Mononuclear cell (primary cell): ENCODE measurements around the gene KCNH5. TPM values are rescaled to one million over a fixed set of nuclear protein-coding genes. Genes with fewer than 3 reads are reported as not detected.

Experiments used
- H3K27me3 ChIP-seq: 2 replicates; pipeline ENCODE4 v1.6.0; 2011; ENCODE audit warnings: low read length, control low read depth; ENCODE audit not compliant: insufficient read depth
- H3K4me1 ChIP-seq: 2 replicates; pipeline ENCODE4 v1.5.1; 2011; ENCODE audit warnings: mild to moderate bottlenecking, low read length, control low read depth; ENCODE audit not compliant: insufficient read depth
- H3K4me3 ChIP-seq: 2 replicates; pipeline ENCODE4 v1.5.1; 2011; ENCODE audit warnings: mild to moderate bottlenecking, low read length, moderate library complexity
- H3K9me3 ChIP-seq: 2 replicates; pipeline ENCODE4 v1.5.1; 2011; ENCODE audit warnings: low read depth, mild to moderate bottlenecking, control low read depth, low read length
- total RNA-seq: library from RNA; depleted of rRNA; stranded (reverse); fragments of >200 nt; gene quantifications from one replicate; pipeline ENCODE4 v1.2.3, GENCODE V29; 2012

The KCNH5 gene
- total RNA-seq, 1 donor, result not detected

GRCh38 chr14:63030113-63030512, 15.1 kb downstream of the KCNH5 start:
- H3K27me3 ChIP-seq, result no peaks in the 10 kb centered on the region
- H3K4me1 ChIP-seq, result no peaks in the 10 kb centered on the region
- no peaks in the 10 kb centered on the region for H3K9me3 ChIP-seq
- H3K4me3 ChIP-seq, result no peak overlapping the region

GRCh38 chr14:63027719-63028118, 17.5 kb downstream of the KCNH5 start:
- Histone ChIP-seq H3K4me3 (no peak overlapping the region), H3K4me1 (no peaks in the 10 kb centered on the region), H3K9me3 (no peaks in the 10 kb centered on the region), H3K27me3 (no peaks in the 10 kb centered on the region)

DNA sequence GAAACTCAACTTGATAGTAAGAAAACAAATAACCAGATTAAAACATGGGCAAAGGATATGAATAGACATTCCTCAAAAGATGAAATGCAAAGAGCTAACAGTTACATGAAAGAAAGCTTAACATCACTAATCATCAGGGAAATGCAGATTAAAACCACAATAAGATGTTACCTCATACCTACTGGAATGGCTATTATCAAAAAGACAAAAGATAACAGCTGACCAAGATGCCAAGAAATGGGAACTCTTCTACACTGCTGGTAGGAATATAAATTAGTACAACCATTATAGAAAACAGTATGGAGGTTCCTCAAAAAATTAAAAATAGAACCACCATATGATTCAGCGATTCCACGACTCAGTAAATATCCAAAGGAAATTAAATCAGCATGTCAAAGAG, 18.8 kb downstream of the KCNH5 start:
- Histone ChIP-seq H3K4me3 (no peak overlapping the region), H3K27me3 (no peaks in the 10 kb centered on the region), H3K9me3 (peaks cover 2% of the 10 kb centered on the region), H3K4me1 (no peaks in the 10 kb centered on the region)

DNA sequence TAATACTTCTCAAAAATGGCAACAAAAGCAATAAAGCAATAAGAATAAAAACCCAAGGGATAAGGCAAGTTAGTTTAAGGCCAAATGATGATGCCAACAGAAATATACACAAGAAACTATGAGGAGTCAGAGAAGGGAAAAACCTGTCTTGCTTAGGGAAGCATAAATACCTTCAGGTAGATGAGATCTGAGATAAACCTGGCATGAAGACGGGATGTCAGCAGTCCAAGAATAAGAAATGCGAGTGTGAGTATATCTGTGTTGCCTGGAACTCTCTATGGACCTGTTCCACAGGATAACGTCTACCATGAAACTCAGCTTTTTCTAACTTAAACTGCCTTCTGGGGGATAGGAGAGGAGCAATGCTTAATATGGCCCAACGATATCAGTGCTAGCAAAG, 30.6 kb downstream of the KCNH5 start:
- Histone ChIP-seq H3K9me3 (no peaks in the 10 kb centered on the region), H3K4me1 (no peaks in the 10 kb centered on the region), H3K4me3 (no peak overlapping the region), H3K27me3 (no peaks in the 10 kb centered on the region)

GRCh38 chr14:63012171-63012570, 33.1 kb downstream of the KCNH5 start:
- Histone ChIP-seq H3K4me3 (no peak overlapping the region), H3K9me3 (no peaks in the 10 kb centered on the region), H3K27me3 (no peaks in the 10 kb centered on the region), H3K4me1 (no peaks in the 10 kb centered on the region)

GRCh38 chr14:63011623-63012022, 33.6 kb downstream of the KCNH5 start:
- H3K9me3 ChIP-seq, result no peaks in the 10 kb centered on the region
- H3K27me3 ChIP-seq, result no peaks in the 10 kb centered on the region
- H3K4me1 ChIP-seq, result no peaks in the 10 kb centered on the region
- no peak overlapping the region for H3K4me3 ChIP-seq

DNA sequence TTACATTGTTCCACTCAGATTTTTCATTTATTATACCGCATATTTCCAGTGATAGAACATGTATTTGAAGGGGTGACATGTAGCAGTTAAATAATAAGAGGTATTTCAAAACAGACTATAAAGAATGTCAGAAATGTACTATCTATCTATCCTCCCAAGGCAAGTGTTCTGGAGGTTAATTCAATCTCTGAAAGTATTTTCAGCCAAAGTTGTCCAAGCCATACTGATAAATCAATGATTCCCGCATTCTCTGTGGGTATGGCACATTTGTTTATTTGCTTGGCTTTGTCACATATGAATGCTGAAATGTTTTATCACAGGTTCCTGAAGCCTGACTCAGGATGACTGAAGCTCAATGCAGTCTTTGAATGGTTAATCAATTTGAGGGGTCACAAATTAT, 35.8 kb downstream of the KCNH5 start:
- Histone ChIP-seq H3K27me3 (no peaks in the 10 kb centered on the region), H3K9me3 (no peaks in the 10 kb centered on the region), H3K4me1 (no peaks in the 10 kb centered on the region), H3K4me3 (no peak overlapping the region)

DNA sequence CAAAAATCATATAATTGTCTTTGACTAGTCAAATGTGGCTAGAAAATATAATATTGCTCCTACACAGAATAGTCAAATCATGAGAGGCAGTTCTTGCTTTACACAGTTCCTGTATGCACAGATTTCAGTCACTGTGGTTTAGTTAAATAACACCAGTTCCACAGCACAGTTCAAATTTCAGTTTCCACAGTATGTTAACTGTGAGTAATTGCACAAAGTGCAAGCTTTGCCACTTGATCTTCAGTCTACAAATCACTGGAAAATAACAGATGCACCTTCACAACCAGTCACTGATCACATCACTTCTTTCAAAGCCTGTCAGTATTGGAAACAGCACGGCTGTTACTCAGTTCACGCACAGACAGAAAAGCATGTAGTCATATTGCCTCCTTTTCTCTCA, 38.7 kb downstream of the KCNH5 start:
- Histone ChIP-seq H3K27me3 (no peaks in the 10 kb centered on the region), H3K4me3 (no peak overlapping the region), H3K4me1 (no peaks in the 10 kb centered on the region), H3K9me3 (no peaks in the 10 kb centered on the region)

DNA sequence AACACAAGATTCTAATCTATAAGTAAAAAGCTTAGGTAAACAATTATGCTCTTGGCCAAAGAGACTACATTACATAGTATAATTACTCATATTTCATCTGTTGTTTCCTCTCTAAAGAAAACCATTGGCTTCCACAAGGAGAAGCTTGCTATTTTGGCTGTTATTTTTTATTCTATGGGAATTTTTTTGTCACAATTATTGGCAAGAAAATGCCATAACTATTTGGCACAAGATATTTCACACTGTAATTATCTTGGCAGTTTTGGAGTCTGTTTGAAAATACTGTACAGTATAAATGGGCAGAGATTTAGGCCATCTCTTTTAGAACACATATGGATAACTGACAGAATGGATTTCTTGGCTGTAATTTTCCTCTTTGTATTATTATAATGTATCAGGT, 51.2 kb downstream of the KCNH5 start:
- Histone ChIP-seq H3K27me3 (no peaks in the 10 kb centered on the region), H3K9me3 (no peaks in the 10 kb centered on the region), H3K4me1 (no peaks in the 10 kb centered on the region), H3K4me3 (no peak overlapping the region)

DNA sequence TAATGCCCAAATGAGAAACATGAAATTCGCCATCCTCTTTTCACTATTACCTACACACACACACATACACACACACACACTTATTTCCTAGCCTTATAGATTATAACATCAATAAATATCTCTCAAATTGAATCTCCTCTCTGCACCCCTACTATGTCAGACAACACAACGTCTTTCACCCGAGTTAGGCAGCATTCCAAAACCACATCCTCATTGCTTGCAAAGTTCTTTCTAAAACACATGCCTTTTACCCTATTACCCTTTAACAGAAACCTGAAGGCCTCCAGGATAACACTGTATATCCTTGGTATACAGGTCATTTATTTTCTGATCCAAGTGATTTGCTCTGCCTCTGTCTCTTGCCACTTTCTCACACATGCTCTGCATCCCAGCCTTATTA, 56.3 kb downstream of the KCNH5 start:
- no peaks in the 10 kb centered on the region for H3K4me1 ChIP-seq
- H3K27me3 ChIP-seq, result no peaks in the 10 kb centered on the region
- H3K9me3 ChIP-seq, result no peaks in the 10 kb centered on the region
- H3K4me3 ChIP-seq, result no peak overlapping the region

GRCh38 chr14:62983821-62984220, 61.4 kb downstream of the KCNH5 start:
- Histone ChIP-seq H3K27me3 (no peaks in the 10 kb centered on the region), H3K4me1 (no peaks in the 10 kb centered on the region), H3K4me3 (no peak overlapping the region), H3K9me3 (no peaks in the 10 kb centered on the region)

DNA sequence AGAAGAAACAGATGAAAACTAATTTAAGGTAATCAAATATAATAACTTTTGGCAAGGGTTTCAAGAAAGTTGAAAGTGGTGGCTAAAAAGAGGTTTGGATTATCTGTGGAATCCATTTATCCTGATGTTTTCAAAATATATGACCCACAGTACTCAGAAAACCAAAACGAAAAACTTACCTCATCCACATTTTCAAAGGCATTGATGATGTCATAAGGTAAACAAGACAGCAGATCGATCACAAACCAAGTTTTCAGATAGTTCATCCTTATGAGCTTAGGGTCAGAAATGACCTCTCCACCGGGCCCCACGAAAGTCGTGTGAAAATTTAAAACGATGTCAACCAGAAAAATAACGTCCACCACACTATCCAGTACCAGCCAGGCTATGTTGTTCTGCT, 64.6 kb downstream of the KCNH5 start:
- Histone ChIP-seq H3K27me3 (no peaks in the 10 kb centered on the region), H3K4me1 (no peaks in the 10 kb centered on the region), H3K4me3 (no peak overlapping the region), H3K9me3 (no peaks in the 10 kb centered on the region)

GRCh38 chr14:62957562-62957961, 87.7 kb downstream of the KCNH5 start:
- Histone ChIP-seq H3K4me3 (no peak overlapping the region), H3K27me3 (no peaks in the 10 kb centered on the region), H3K9me3 (no peaks in the 10 kb centered on the region), H3K4me1 (no peaks in the 10 kb centered on the region)

- Histone ChIP-seq H3K4me3 (no peak overlapping the region), H3K4me1 (no peaks in the 10 kb centered on the region), H3K9me3 (no peaks in the 10 kb centered on the region), H3K27me3 (no peaks in the 10 kb centered on the region)
These were observed 88.8 kb downstream of the KCNH5 start for GRCh38 chr14:62956413-62956812.

GRCh38 chr14:62954165-62954564, 91.1 kb downstream of the KCNH5 start:
- no peaks in the 10 kb centered on the region for H3K4me1 ChIP-seq

DNA sequence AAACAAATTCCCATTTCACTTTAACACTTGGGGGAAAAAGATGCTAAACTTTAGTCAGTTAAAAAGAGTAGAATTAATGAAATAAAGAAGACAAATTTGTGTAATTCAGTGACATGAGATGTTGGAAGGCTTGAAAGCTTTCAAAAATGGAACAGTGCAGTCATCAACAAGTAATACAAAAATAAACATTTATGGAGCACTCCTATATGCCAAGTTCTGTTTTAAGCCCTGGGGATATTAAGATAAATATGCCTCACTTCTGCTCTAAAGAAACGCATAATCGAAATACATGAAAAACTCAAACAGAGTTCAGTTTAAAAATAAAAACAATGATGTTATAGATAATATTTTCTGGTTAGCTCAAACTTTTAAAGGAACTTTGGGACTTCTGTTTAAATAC, 93.0 kb downstream of the KCNH5 start:
- H3K4me3 ChIP-seq, result no peak overlapping the region
- no peaks in the 10 kb centered on the region for H3K27me3 ChIP-seq
- H3K4me1 ChIP-seq, result no peaks in the 10 kb centered on the region
- no peaks in the 10 kb centered on the region for H3K9me3 ChIP-seq

More at GRCh38 chr14:62954165-62954564, 91.1 kb downstream of the KCNH5 start:
- no peak overlapping the region for H3K4me3 ChIP-seq
- H3K27me3 ChIP-seq, result no peaks in the 10 kb centered on the region
- no peaks in the 10 kb centered on the region for H3K9me3 ChIP-seq

DNA sequence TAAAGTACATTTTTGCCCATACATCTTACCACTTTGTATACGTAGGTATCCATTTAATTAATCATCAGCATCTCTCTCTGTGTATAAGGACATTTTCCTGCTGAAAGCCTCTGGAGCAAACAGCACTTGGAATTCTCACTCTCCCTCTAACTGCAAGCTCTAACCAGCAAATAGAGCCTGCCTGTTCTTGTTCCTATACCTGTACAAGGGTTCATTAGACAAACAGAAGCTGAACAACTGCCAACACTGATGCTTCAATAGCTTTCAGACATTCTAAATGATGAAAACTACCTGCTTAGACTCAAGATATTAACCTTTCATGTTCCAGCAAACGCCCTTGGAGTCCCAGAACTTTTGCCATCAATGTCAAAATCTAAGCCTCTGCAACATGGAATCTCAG, 98.0 kb downstream of the KCNH5 start:
- Histone ChIP-seq H3K4me3 (no peak overlapping the region), H3K4me1 (no peaks in the 10 kb centered on the region), H3K9me3 (no peaks in the 10 kb centered on the region), H3K27me3 (no peaks in the 10 kb centered on the region)
